K562 (cell line): ENCODE data around the gene BNIPL. TPM values are rescaled to one million over a fixed set of nuclear protein-coding genes. Genes with fewer than 3 reads are reported as not detected.

Experiments
- FOXO4 ChIP-seq: fragments of 450-650 bp; formaldehyde crosslinking; IDR thresholded peaks from 2 replicates; pipeline ENCODE4 v1.4.0; 2020; ENCODE audit warnings: mild to moderate bottlenecking, moderate library complexity
- GMEB1 ChIP-seq: fragments of 250-450 bp; sonication (Bioruptor Pico); IDR thresholded peaks from 2 replicates; pipeline ENCODE4 v1.4.0; 2020; ENCODE audit warnings: mild to moderate bottlenecking
- ILK ChIP-seq: fragments of 450-650 bp; IDR thresholded peaks from 2 replicates; pipeline ENCODE4 v1.6.1; 2016; ENCODE audit warnings: missing genetic modification characterization, low read depth, mild to moderate bottlenecking, missing compliant biosample characterization, moderate library complexity, borderline replicate concordance
- KDM4B ChIP-seq, 2 experiments: fragments of 450-650 bp in 1 of 2; sonication (generic) in 1 of 2; IDR thresholded peaks; 2 replicates each; pipeline ENCODE4 v1.6.1; 2016 to 2017; ENCODE audit warnings: borderline replicate concordance in 2 of 2, antibody characterized with exemption in 1 of 2, low read depth in 1 of 2, mild to moderate bottlenecking in 1 of 2
- KLF16 ChIP-seq: IDR thresholded peaks from 2 replicates; pipeline ENCODE4 v1.6.1; 2016; ENCODE audit warnings: antibody characterized with exemption
- MITF ChIP-seq: IDR thresholded peaks from 2 replicates; pipeline ENCODE4 v1.6.1; 2014; ENCODE audit warnings: antibody characterized with exemption
- MYC ChIP-seq, 2 experiments: fragments of 250-450 bp in 1 of 2; sonication (Bioruptor Pico) in 1 of 2; IDR thresholded peaks; 2 replicates each; pipeline versions ENCODE4 v1.5.1 to v1.6.1; 2012 to 2021; ENCODE audit warnings: low read depth in 2 of 2, borderline replicate concordance in 1 of 2, improper control_type of control experiment in 1 of 2, low read length in 1 of 2, mild to moderate bottlenecking in 1 of 2, moderate library complexity in 1 of 2
- PREB ChIP-seq: sonication (generic); formaldehyde crosslinking; IDR thresholded peaks from 2 replicates; pipeline ENCODE4 v1.8.1; 2023; ENCODE audit warnings: mild to moderate bottlenecking, missing genetic modification reagents
- PTTG1 ChIP-seq: fragments of 450-650 bp; IDR thresholded peaks from 2 replicates; pipeline ENCODE4 v1.6.1; 2016; ENCODE audit warnings: low read depth, mild to moderate bottlenecking, missing genetic modification characterization, missing compliant biosample characterization
- RBM25 ChIP-seq: fragments of 200-400 bp; formaldehyde crosslinking; IDR thresholded peaks from 2 replicates; pipeline ENCODE4 v1.6.1; 2018; ENCODE audit warnings: low read length, low read depth, moderate library complexity; ENCODE audit not compliant: severe bottlenecking
- RERE ChIP-seq: sonication (generic); formaldehyde crosslinking; IDR thresholded peaks from 2 replicates; pipeline ENCODE4 v1.8.0; 2023; ENCODE audit warnings: missing genetic modification reagents, mild to moderate bottlenecking, borderline replicate concordance
- YBX1 ChIP-seq: fragments of 450-650 bp; IDR thresholded peaks from 2 replicates; pipeline ENCODE4 v1.7.1; 2016; ENCODE audit warnings: mild to moderate bottlenecking
- ZBTB8A ChIP-seq: fragments of 450-650 bp; IDR thresholded peaks from 2 replicates; pipeline ENCODE4 v1.6.1; 2018; ENCODE audit warnings: mild to moderate bottlenecking, moderate library complexity; ENCODE audit not compliant: partially characterized antibody
- ZNF57 ChIP-seq: fragments of 450-650 bp; formaldehyde crosslinking; IDR thresholded peaks from 2 replicates; pipeline ENCODE4 v1.4.0; 2020; ENCODE audit warnings: mild to moderate bottlenecking, moderate library complexity
- ZNF766 ChIP-seq: fragments of 200-800 bp; sonication (Bioruptor generic); conservative IDR thresholded peaks from 2 replicates; pipeline ENCODE4 v1.6.1; 2016; ENCODE audit warnings: missing genetic modification characterization, missing compliant biosample characterization
- polyA plus RNA-seq, 8 experiments: library from polyadenylated mRNA; depleted of rRNA in 4 of 8; stranded (reverse) in 5 of 8; unstranded in 3 of 8; fragments of >200 nt; fragmentation: Nextera tagmentation in 2 of 8; fragmentation: Illumina TruSeq in 1 of 8; extraction: Ambion mirVana in 2 of 8; extraction: Trizol in 1 of 8; gene quantifications; 2 replicates each; pipeline versions ENCODE4 v1.2.1 to v1.2.3, GENCODE V29; 2011 to 2014; ENCODE audit warnings: inconsistent platforms in 1 of 8, missing spikeins in 1 of 8
- total RNA-seq, 7 experiments: library from RNA; depleted of rRNA in 6 of 7; stranded (reverse); fragments of >200 nt in 6 of 7; fragmentation: Illumina TruSeq in 2 of 7; extraction: Trizol in 2 of 7; gene quantifications; 2 replicates each; pipeline versions ENCODE4 v1.2.1 to v1.2.3, GENCODE V29; 2011 to 2021; ENCODE audit warnings: low replicate concordance in 1 of 7

BNIPL gene
- total and polyA plus RNA-seq, 9 of the 15 experiments (the other 6 are each of a cell fraction or from before 2014, with no cell fraction given): 0.08 to 1.4 (median 0.68) TPM

- TF ChIP-seq RERE: no peak
- no peak for TF ChIP-seq YBX1
- TF ChIP-seq PREB: no peak
- TF ChIP-seq KDM4B (IDR thresholded peaks at IDR 0.05; ENCODE audit: borderline replicate concordance in 2 of 2, low read depth in 1 of 2): no peak
- TF ChIP-seq MYC (IDR thresholded peaks at IDR 0.05; ENCODE audit: low read depth, low read length): no peak
- TF ChIP-seq MYC (CRISPR knock-in tag; IDR thresholded peaks at IDR 0.05; ENCODE audit: borderline replicate concordance, low read depth): no peak
- TF ChIP-seq ZBTB8A: no peak
- no peak for TF ChIP-seq ILK (tag)
- TF ChIP-seq KLF16: no peak
- 0 out of 2 replicates have a peak, but pooled peaks have one; percentile 19 for TF ChIP-seq MITF
- peak; percentile 75 for TF ChIP-seq ZNF766 (CRISPR knock-in tag)
- TF ChIP-seq PTTG1 (tag): no peak
- no peak for TF ChIP-seq FOXO4
- no peak for TF ChIP-seq GMEB1 (CRISPR knock-in tag)
- TF ChIP-seq RBM25: no peak
- no peak for TF ChIP-seq ZNF57 (CRISPR knock-in tag)
These were observed 37.2 kb upstream of the BNIPL start (continued) for GRCh38 chr1:150999051-150999674.
